ENCODE results near the gene F2RL3. TPM values are rescaled to one million over a fixed set of nuclear protein-coding genes. Genes with fewer than 3 reads are reported as not detected.

The F2RL3 gene
- not detected for total RNA-seq

GRCh38 chr19:16888629-16889365 is at the start of gene F2RL3:
TSS of gene F2RL3 (plus strand) at chr19:16888999. CDS start at chr19:16889190, 191 bp downstream.
- H3K27me3 Mint-ChIP-seq, result no peaks in the 10 kb centered on the region
- no peak within 1 kb of the TSS for H3K4me3 Mint-ChIP-seq
- H3K36me3 Mint-ChIP-seq (ENCODE audit: low read depth), result no peaks in the 10 kb centered on the region
- H3K27ac Mint-ChIP-seq, result no peak within 1 kb of the TSS
- peak; percentile 41 for ATAC-seq (replicated peaks)
- no peaks in the 10 kb centered on the region for H3K9me3 Mint-ChIP-seq
- no peaks in the 10 kb centered on the region for H3K4me1 Mint-ChIP-seq

GRCh38 chr19:16841391-16841926 is 47.3 kb upstream of the F2RL3 start:
- H3K36me3 Mint-ChIP-seq (ENCODE audit: low read depth), result peaks cover 92% of the 10 kb centered on the region
- no peak for ATAC-seq (replicated peaks)

GRCh38 chr19:16846901-16847300 is 41.9 kb upstream of the F2RL3 start:
- H3K9me3 Mint-ChIP-seq, result no peaks in the 10 kb centered on the region
- ATAC-seq (replicated peaks), result no peak
- H3K4me1 Mint-ChIP-seq, result no peaks in the 10 kb centered on the region
- peaks cover 100% of the 10 kb centered on the region for H3K36me3 Mint-ChIP-seq (ENCODE audit: low read depth)
- H3K27ac Mint-ChIP-seq, result no peak overlapping the region
- H3K27me3 Mint-ChIP-seq, result no peaks in the 10 kb centered on the region
- H3K4me3 Mint-ChIP-seq, result no peak overlapping the region

More at GRCh38 chr19:16841391-16841926, 47.3 kb upstream of the F2RL3 start:
- Mint-ChIP-seq H3K4me1 (peaks cover 8% of the 10 kb centered on the region), H3K27me3 (no peaks in the 10 kb centered on the region), H3K4me3 (no peak overlapping the region), H3K27ac (no peak overlapping the region), H3K9me3 (no peaks in the 10 kb centered on the region)

GRCh38 chr19:16847430-16847829 is 41.4 kb upstream of the F2RL3 start:
- no peak for ATAC-seq (replicated peaks)
- Mint-ChIP-seq H3K27ac (no peak overlapping the region), H3K9me3 (no peaks in the 10 kb centered on the region), H3K27me3 (no peaks in the 10 kb centered on the region), H3K36me3 (ENCODE audit: low read depth) (peaks cover 100% of the 10 kb centered on the region), H3K4me1 (no peaks in the 10 kb centered on the region), H3K4me3 (no peak overlapping the region)

GRCh38 chr19:16849168-16849567 is 39.6 kb upstream of the F2RL3 start:
- Mint-ChIP-seq H3K4me3 (no peak overlapping the region), H3K27me3 (no peaks in the 10 kb centered on the region), H3K4me1 (no peaks in the 10 kb centered on the region), H3K36me3 (ENCODE audit: low read depth) (peaks cover 96% of the 10 kb centered on the region), H3K27ac (no peak overlapping the region), H3K9me3 (no peaks in the 10 kb centered on the region)
- ATAC-seq (replicated peaks), result no peak

- no peaks in the 10 kb centered on the region for H3K27me3 Mint-ChIP-seq
- no peaks in the 10 kb centered on the region for H3K9me3 Mint-ChIP-seq
- ATAC-seq (replicated peaks), result no peak
- no peaks in the 10 kb centered on the region for H3K4me1 Mint-ChIP-seq
- peaks cover 96% of the 10 kb centered on the region for H3K36me3 Mint-ChIP-seq (ENCODE audit: low read depth)
- no peak overlapping the region for H3K4me3 Mint-ChIP-seq
- no peak overlapping the region for H3K27ac Mint-ChIP-seq
Measured at GRCh38 chr19:16850133-16850532, 38.7 kb upstream of the F2RL3 start.

- ATAC-seq (replicated peaks), result no peak
- Mint-ChIP-seq H3K4me3 (no peak overlapping the region), H3K4me1 (no peaks in the 10 kb centered on the region), H3K27ac (no peak overlapping the region), H3K27me3 (no peaks in the 10 kb centered on the region), H3K36me3 (ENCODE audit: low read depth) (peaks cover 89% of the 10 kb centered on the region), H3K9me3 (no peaks in the 10 kb centered on the region)
Measured at GRCh38 chr19:16851031-16851712, 37.6 kb upstream of the F2RL3 start.

- no peaks in the 10 kb centered on the region for H3K4me1 Mint-ChIP-seq
- no peak overlapping the region for H3K4me3 Mint-ChIP-seq
- H3K27ac Mint-ChIP-seq, result no peak overlapping the region
- no peaks in the 10 kb centered on the region for H3K9me3 Mint-ChIP-seq
- H3K36me3 Mint-ChIP-seq (ENCODE audit: low read depth), result peaks cover 85% of the 10 kb centered on the region
- no peak for ATAC-seq (replicated peaks)
- H3K27me3 Mint-ChIP-seq, result no peaks in the 10 kb centered on the region
Measured at GRCh38 chr19:16853066-16853465, 35.7 kb upstream of the F2RL3 start.

- Mint-ChIP-seq H3K9me3 (no peaks in the 10 kb centered on the region), H3K36me3 (ENCODE audit: low read depth) (peaks cover 58% of the 10 kb centered on the region), H3K4me1 (no peaks in the 10 kb centered on the region), H3K4me3 (no peak overlapping the region), H3K27ac (no peak overlapping the region), H3K27me3 (no peaks in the 10 kb centered on the region)
- no peak for ATAC-seq (replicated peaks)
Measured at GRCh38 chr19:16856091-16856490, 32.7 kb upstream of the F2RL3 start.

- H3K4me1 Mint-ChIP-seq, result no peaks in the 10 kb centered on the region
- H3K27me3 Mint-ChIP-seq, result no peaks in the 10 kb centered on the region
- ATAC-seq (replicated peaks), result no peak
- H3K27ac Mint-ChIP-seq, result no peak overlapping the region
- H3K36me3 Mint-ChIP-seq (ENCODE audit: low read depth), result peaks cover 53% of the 10 kb centered on the region
- no peak overlapping the region for H3K4me3 Mint-ChIP-seq
- no peaks in the 10 kb centered on the region for H3K9me3 Mint-ChIP-seq
Measured at GRCh38 chr19:16859626-16860025, 29.2 kb upstream of the F2RL3 start.

GRCh38 chr19:16860118-16860517 is 28.7 kb upstream of the F2RL3 start:
- Mint-ChIP-seq H3K36me3 (ENCODE audit: low read depth) (peaks cover 51% of the 10 kb centered on the region), H3K27ac (no peak overlapping the region), H3K4me3 (no peak overlapping the region), H3K27me3 (no peaks in the 10 kb centered on the region), H3K9me3 (no peaks in the 10 kb centered on the region), H3K4me1 (no peaks in the 10 kb centered on the region)
- ATAC-seq (replicated peaks), result no peak

GRCh38 chr19:16861011-16861410 is 27.8 kb upstream of the F2RL3 start:
- H3K27ac Mint-ChIP-seq, result no peak overlapping the region
- H3K4me1 Mint-ChIP-seq, result no peaks in the 10 kb centered on the region
- H3K9me3 Mint-ChIP-seq, result no peaks in the 10 kb centered on the region
- ATAC-seq (replicated peaks), result no peak
- no peaks in the 10 kb centered on the region for H3K27me3 Mint-ChIP-seq
- no peak overlapping the region for H3K4me3 Mint-ChIP-seq
- H3K36me3 Mint-ChIP-seq (ENCODE audit: low read depth), result peaks cover 57% of the 10 kb centered on the region

- Mint-ChIP-seq H3K36me3 (ENCODE audit: low read depth) (peaks cover 57% of the 10 kb centered on the region), H3K27ac (no peak overlapping the region)
Measured at GRCh38 chr19:16861834-16862233, 27.0 kb upstream of the F2RL3 start.

GRCh38 chr19:16862826-16863415 is 25.9 kb upstream of the F2RL3 start:
- H3K36me3 Mint-ChIP-seq (ENCODE audit: low read depth), result peaks cover 60% of the 10 kb centered on the region
- H3K4me1 Mint-ChIP-seq, result no peaks in the 10 kb centered on the region
- no peak for ATAC-seq (replicated peaks)
- no peaks in the 10 kb centered on the region for H3K9me3 Mint-ChIP-seq
- no peak overlapping the region for H3K4me3 Mint-ChIP-seq
- H3K27me3 Mint-ChIP-seq, result no peaks in the 10 kb centered on the region
- no peak overlapping the region for H3K27ac Mint-ChIP-seq

More at GRCh38 chr19:16861834-16862233, 27.0 kb upstream of the F2RL3 start:
- no peaks in the 10 kb centered on the region for H3K27me3 Mint-ChIP-seq
- H3K9me3 Mint-ChIP-seq, result no peaks in the 10 kb centered on the region
- no peak overlapping the region for H3K4me3 Mint-ChIP-seq
- no peak for ATAC-seq (replicated peaks)
- H3K4me1 Mint-ChIP-seq, result no peaks in the 10 kb centered on the region

GRCh38 chr19:16867211-16867610 is 21.6 kb upstream of the F2RL3 start:
- Mint-ChIP-seq H3K36me3 (ENCODE audit: low read depth) (peaks cover 79% of the 10 kb centered on the region), H3K4me3 (no peak overlapping the region), H3K27me3 (no peaks in the 10 kb centered on the region), H3K9me3 (no peaks in the 10 kb centered on the region), H3K27ac (no peak overlapping the region), H3K4me1 (no peaks in the 10 kb centered on the region)
- no peak for ATAC-seq (replicated peaks)

Measured in activated T-helper 17 cell treated with anti-CD3 and anti-CD28 coated beads, Interleukin-2, amount 50 U/mL, for 72 hours (primary cell).